H9 (cell line): ENCODE results near the gene TMTC2. TPM values are rescaled to one million over a fixed set of nuclear protein-coding genes. Genes with fewer than 3 reads are reported as not detected.

Experiments
- DNase-seq: peaks from one replicate; pipeline ENCODE4 v3.0.0-alpha.2; 2017
- H2AFZ ChIP-seq: one replicate; pipeline ENCODE4 v1.6.1; 2013; ENCODE audit warnings: mild to moderate bottlenecking, low read length, control low read depth, moderate library complexity
- H2AK5ac ChIP-seq: 2 replicates; pipeline ENCODE4 v1.6.1; 2013; ENCODE audit warnings: low read length, control low read depth, mixed read lengths; ENCODE audit not compliant: insufficient read length
- H2BK120ac ChIP-seq: one replicate; pipeline ENCODE4 v1.6.1; 2013; ENCODE audit warnings: low read depth, mild to moderate bottlenecking, low read length, control low read depth, inconsistent platforms; ENCODE audit not compliant: poor library complexity, severe bottlenecking
- H2BK12ac ChIP-seq: 2 replicates; pipeline ENCODE4 v1.6.1; 2013; ENCODE audit warnings: low read length, control low read depth, mixed read lengths, low read depth; ENCODE audit not compliant: insufficient read length
- H2BK15ac ChIP-seq: 2 replicates; pipeline ENCODE4 v1.6.1; 2013; ENCODE audit warnings: low read depth, low read length, control low read depth
- H2BK20ac ChIP-seq: one replicate; pipeline ENCODE4 v1.6.1; 2013; ENCODE audit warnings: low read depth, mild to moderate bottlenecking, low read length, control low read depth, inconsistent platforms; ENCODE audit not compliant: poor library complexity, severe bottlenecking
- H2BK5ac ChIP-seq: 2 replicates; pipeline ENCODE4 v1.6.1; 2013; ENCODE audit warnings: low read length, control low read depth, mixed read lengths; ENCODE audit not compliant: insufficient read length
- H3K14ac ChIP-seq: 2 replicates; pipeline ENCODE4 v1.6.1; 2013; ENCODE audit warnings: low read length, control low read depth; ENCODE audit not compliant: insufficient read depth
- H3K18ac ChIP-seq: 2 replicates; pipeline ENCODE4 v1.6.1; 2013; ENCODE audit warnings: low read depth, mild to moderate bottlenecking, mixed read lengths, low read length, control low read depth; ENCODE audit not compliant: insufficient read length
- H3K23ac ChIP-seq: 2 replicates; pipeline ENCODE4 v1.6.1; 2013; ENCODE audit warnings: low read length, control low read depth, mixed read lengths, low read depth; ENCODE audit not compliant: insufficient read length
- H3K23me2 ChIP-seq: 2 replicates; pipeline ENCODE4 v1.6.1; 2013; ENCODE audit warnings: low read depth, mild to moderate bottlenecking, mixed read lengths, low read length, control low read depth; ENCODE audit not compliant: insufficient read length, poor library complexity, severe bottlenecking
- H3K27ac ChIP-seq: 2 replicates; pipeline ENCODE4 v1.5.1; 2013; ENCODE audit warnings: low read length, control low read depth, mixed read lengths, low read depth; ENCODE audit not compliant: insufficient read length
- H3K27me3 ChIP-seq: 2 replicates; pipeline ENCODE4 v1.6.1; 2013; ENCODE audit warnings: low read length, control low read depth, inconsistent platforms; ENCODE audit not compliant: insufficient read depth
- H3K4ac ChIP-seq: 2 replicates; pipeline ENCODE4 v1.6.1; 2013; ENCODE audit warnings: low read depth, mild to moderate bottlenecking, control low read depth, inconsistent platforms, low read length, moderate library complexity
- H3K4me1 ChIP-seq: 2 replicates; pipeline ENCODE4 v1.6.1; 2013; ENCODE audit warnings: low read length, control low read depth, inconsistent platforms; ENCODE audit not compliant: insufficient read depth
- H3K4me2 ChIP-seq: 2 replicates; pipeline ENCODE4 v1.6.1; 2013; ENCODE audit warnings: low read length, control low read depth, mixed read lengths; ENCODE audit not compliant: insufficient read length, insufficient read depth
- H3K56ac ChIP-seq: 2 replicates; pipeline ENCODE4 v1.6.1; 2013; ENCODE audit warnings: low read depth, mild to moderate bottlenecking, mixed read lengths, low read length, control low read depth; ENCODE audit not compliant: insufficient read length
- H3K79me1 ChIP-seq: 2 replicates; pipeline ENCODE4 v1.6.1; 2013; ENCODE audit warnings: low read depth, mild to moderate bottlenecking, moderate library complexity, low read length, control low read depth, inconsistent platforms; ENCODE audit not compliant: insufficient read depth, poor library complexity, severe bottlenecking
- H3K79me2 ChIP-seq: 2 replicates; pipeline ENCODE4 v1.6.1; 2013; ENCODE audit warnings: low read length, control low read depth, inconsistent platforms; ENCODE audit not compliant: insufficient read depth
- H3K9ac ChIP-seq: 2 replicates; pipeline ENCODE4 v1.6.1; 2013; ENCODE audit warnings: low read length, control low read depth, mixed read lengths; ENCODE audit not compliant: insufficient read length; ENCODE audit errors: extremely low read depth
- H3K9me3 ChIP-seq: one replicate; pipeline ENCODE4 v1.6.1; 2013; ENCODE audit warnings: low read depth, low read length, inconsistent platforms; ENCODE audit not compliant: control insufficient read depth
- H3T11ph ChIP-seq: one replicate; pipeline ENCODE4 v1.6.1; 2013; ENCODE audit warnings: mild to moderate bottlenecking, low read length, control low read depth, inconsistent platforms
- H4K20me1 ChIP-seq: one replicate; pipeline ENCODE4 v1.6.1; 2013; ENCODE audit not compliant: control insufficient read depth, insufficient read length, insufficient read depth
- H4K5ac ChIP-seq: 2 replicates; pipeline ENCODE4 v1.6.1; 2013; ENCODE audit warnings: low read depth, mild to moderate bottlenecking, mixed read lengths, low read length, control low read depth; ENCODE audit not compliant: insufficient read length
- H4K8ac ChIP-seq: replicated peaks from 2 replicates; pipeline ENCODE4 v1.6.1; 2013; ENCODE audit warnings: low read length, control low read depth, mixed read lengths, low read depth; ENCODE audit not compliant: insufficient read length
- H4K91ac ChIP-seq: 2 replicates; pipeline ENCODE4 v1.6.1; 2013; ENCODE audit warnings: low read depth, mild to moderate bottlenecking, moderate library complexity, mixed read lengths, low read length, control low read depth; ENCODE audit not compliant: insufficient read length
- H3K27ac Mint-ChIP-seq, 3 experiments: 2 replicates in 2 of 3; 3 replicates in 1 of 3; pipeline ENCODE4 v1.8.0; 2020 to 2021; ENCODE audit warnings: mixed read lengths in 3 of 3, mild to moderate bottlenecking in 1 of 3, moderate library complexity in 1 of 3
- H3K27me3 Mint-ChIP-seq: 2 replicates; pipeline ENCODE4 v1.8.0; 2021; ENCODE audit warnings: low read depth, mild to moderate bottlenecking, moderate library complexity, mixed read lengths
- H3K36me3 Mint-ChIP-seq, 3 experiments: 2 replicates in 2 of 3; 3 replicates in 1 of 3; pipeline ENCODE4 v1.8.0; 2020 to 2021; ENCODE audit warnings: low read depth in 3 of 3, mixed read lengths in 3 of 3; ENCODE audit not compliant: insufficient read depth in 1 of 3
- H3K4me1 Mint-ChIP-seq, 2 experiments: 2 replicates each; pipeline ENCODE4 v1.8.0; 2020; ENCODE audit warnings: mixed read lengths in 2 of 2
- H3K4me3 Mint-ChIP-seq, 2 experiments: 2 replicates in 1 of 2; 3 replicates in 1 of 2; pipeline ENCODE4 v1.8.0; 2020 to 2021; ENCODE audit warnings: mild to moderate bottlenecking in 2 of 2, mixed read lengths in 2 of 2, moderate library complexity in 1 of 2
- H3K9me3 Mint-ChIP-seq, 2 experiments: 2 replicates in 1 of 2; 3 replicates in 1 of 2; pipeline ENCODE4 v1.8.0; 2020; ENCODE audit warnings: mild to moderate bottlenecking in 2 of 2, mixed read lengths in 2 of 2, moderate library complexity in 1 of 2
- WGBS: extraction: QIAGEN DNeasy Blood & Tissue Kit; methylation state at CpG from one replicate; pipeline ENCODE4 v1.1.7; 2013; ENCODE audit warnings: missing lambda C conversion rate, low lambda C conversion rate, mixed read lengths; ENCODE audit not compliant: insufficient read length; ENCODE audit errors: extremely low coverage; 5-methylcytosine and 5-hydroxymethylcytosine counted together
- total RNA-seq: library from RNA; stranded (reverse); gene quantifications from 2 replicates; pipeline ENCODE4 v1.2.1, GENCODE V29; 2021
- TF ChIP-seq, protein P1 (sequence below): fragments of 200-600 bp; sonication (generic); conservative IDR thresholded peaks from 3 replicates; pipeline ENCODE4 v1.8.0; 2021; ENCODE audit warnings: antibody characterized with exemption, mild to moderate bottlenecking

Gene TMTC2
- total RNA-seq, 1 experiment from 2014 or later = 3.1 TPM

DNA sequence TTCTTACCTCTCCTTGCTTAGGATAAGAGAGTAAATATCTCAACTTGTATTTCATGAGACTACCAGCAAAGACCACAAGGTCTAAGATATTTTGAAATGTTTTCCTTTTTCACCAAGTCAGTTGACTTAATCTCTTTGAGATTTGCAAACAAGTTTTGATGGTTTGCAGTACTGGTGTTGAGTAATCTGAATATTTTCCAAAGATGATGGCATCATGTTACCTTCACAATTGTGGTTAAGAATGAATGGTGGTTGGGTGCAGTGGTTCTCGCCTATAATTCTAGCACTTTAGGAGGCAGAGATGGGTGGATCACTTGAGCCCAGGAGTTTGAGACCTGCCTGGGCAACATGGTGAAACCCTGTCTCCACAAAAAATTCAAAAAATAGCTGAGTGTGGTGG, 225.7 kb downstream of the TMTC2 start:
- Histone ChIP-seq H4K8ac (no peak overlapping the region), H4K5ac (no peak overlapping the region), H3K9me3 (no peaks in the 10 kb centered on the region), H2BK5ac (no peak overlapping the region), H2BK20ac (no peak overlapping the region), H2BK15ac (no peak overlapping the region), H3K23ac (no peak overlapping the region), H3T11ph (no peak overlapping the region), H3K14ac (no peak overlapping the region), H4K20me1 (no peaks in the 10 kb centered on the region), H2BK12ac (no peak overlapping the region), H2BK120ac (no peak overlapping the region), H3K4me1 (no peaks in the 10 kb centered on the region; the same call in 1 of the 2 replicates), H4K91ac (no peak overlapping the region), H3K27me3 (no peaks in the 10 kb centered on the region), H3K56ac (no peak overlapping the region), H3K23me2 (no peaks in the 10 kb centered on the region), H3K27ac (no peak overlapping the region), H3K4me2 (no peak overlapping the region), H3K9ac (no peak overlapping the region), H3K79me1 (no peaks in the 10 kb centered on the region), H3K79me2 (no peaks in the 10 kb centered on the region), H2AFZ (no peak overlapping the region), H2AK5ac (no peak overlapping the region), H3K4ac (no peak overlapping the region), H3K18ac (no peak overlapping the region)
- no peak overlapping the region for H3K4me3 Mint-ChIP-seq
- H3K27ac Mint-ChIP-seq = no peak overlapping the region
- H3K4me1 Mint-ChIP-seq = peaks cover 9 to 12% of the 10 kb centered on the region in 2 experiments
- DNase-seq = no peak
- no peaks in the 10 kb centered on the region for H3K36me3 Mint-ChIP-seq
- WGBS = no CpG with 5 or more reads among the region's 1 CpG
- TF ChIP-seq, protein P1, sequence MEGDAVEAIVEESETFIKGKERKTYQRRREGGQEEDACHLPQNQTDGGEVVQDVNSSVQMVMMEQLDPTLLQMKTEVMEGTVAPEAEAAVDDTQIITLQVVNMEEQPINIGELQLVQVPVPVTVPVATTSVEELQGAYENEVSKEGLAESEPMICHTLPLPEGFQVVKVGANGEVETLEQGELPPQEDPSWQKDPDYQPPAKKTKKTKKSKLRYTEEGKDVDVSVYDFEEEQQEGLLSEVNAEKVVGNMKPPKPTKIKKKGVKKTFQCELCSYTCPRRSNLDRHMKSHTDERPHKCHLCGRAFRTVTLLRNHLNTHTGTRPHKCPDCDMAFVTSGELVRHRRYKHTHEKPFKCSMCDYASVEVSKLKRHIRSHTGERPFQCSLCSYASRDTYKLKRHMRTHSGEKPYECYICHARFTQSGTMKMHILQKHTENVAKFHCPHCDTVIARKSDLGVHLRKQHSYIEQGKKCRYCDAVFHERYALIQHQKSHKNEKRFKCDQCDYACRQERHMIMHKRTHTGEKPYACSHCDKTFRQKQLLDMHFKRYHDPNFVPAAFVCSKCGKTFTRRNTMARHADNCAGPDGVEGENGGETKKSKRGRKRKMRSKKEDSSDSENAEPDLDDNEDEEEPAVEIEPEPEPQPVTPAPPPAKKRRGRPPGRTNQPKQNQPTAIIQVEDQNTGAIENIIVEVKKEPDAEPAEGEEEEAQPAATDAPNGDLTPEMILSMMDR = no peak
- H3K9me3 Mint-ChIP-seq = no peaks in the 10 kb centered on the region
- no peaks in the 10 kb centered on the region for H3K27me3 Mint-ChIP-seq
